ENCODE measurements around the gene MDFIC. TPM values are rescaled to one million over a fixed set of nuclear protein-coding genes. Genes with fewer than 3 reads are reported as not detected.

Gene MDFIC
- total RNA-seq, 2 experiments from 2014 or later = 58.0 to 84.1 TPM

- DNase-seq (no peak), ATAC-seq (no peak)
- Mint-ChIP-seq H3K4me1 (no peaks in the 10 kb centered on the region), H3K27me3 (no peaks in the 10 kb centered on the region), H3K36me3 (no peaks in the 10 kb centered on the region), H3K27ac (no peak overlapping the region), H3K9me3 (ENCODE audit: low read depth) (peaks cover 2% of the 10 kb centered on the region), H3K4me3 (no peak overlapping the region)
- CTCF ChIA-PET = no interaction called here
Observed at GRCh38 chr7:115047958-115048720, 126.2 kb downstream of the MDFIC start.

GRCh38 chr7:115052706-115053105 is 130.8 kb downstream of the MDFIC start:
- Mint-ChIP-seq H3K27ac (no peak overlapping the region), H3K27me3 (no peaks in the 10 kb centered on the region), H3K36me3 (peaks cover 1% of the 10 kb centered on the region), H3K9me3 (ENCODE audit: low read depth) (peaks cover 2% of the 10 kb centered on the region), H3K4me1 (no peaks in the 10 kb centered on the region), H3K4me3 (no peak overlapping the region)
- CTCF ChIA-PET = no interaction called here
- DNase-seq = no peak
- no peak for ATAC-seq

- peaks cover 1% of the 10 kb centered on the region for H3K36me3 Mint-ChIP-seq
- CTCF ChIA-PET = no interaction called here
- H3K4me1 Mint-ChIP-seq = no peaks in the 10 kb centered on the region
- H3K9me3 Mint-ChIP-seq (ENCODE audit: low read depth) = peaks cover 2% of the 10 kb centered on the region
- no peaks in the 10 kb centered on the region for H3K27me3 Mint-ChIP-seq
- ATAC-seq (no peak), DNase-seq (no peak)
- H3K27ac Mint-ChIP-seq = no peak overlapping the region
- H3K4me3 Mint-ChIP-seq = no peak overlapping the region
Observed at GRCh38 chr7:115054478-115055065, 132.7 kb downstream of the MDFIC start.

- Mint-ChIP-seq H3K27me3 (no peaks in the 10 kb centered on the region), H3K9me3 (ENCODE audit: low read depth) (peaks cover 2% of the 10 kb centered on the region), H3K36me3 (peaks cover 1% of the 10 kb centered on the region), H3K4me3 (no peak overlapping the region), H3K4me1 (no peaks in the 10 kb centered on the region), H3K27ac (no peak overlapping the region)
- no peak for ATAC-seq
- DNase-seq = no peak
- CTCF ChIA-PET = no interaction called here
Observed at GRCh38 chr7:115056019-115056418, 134.1 kb downstream of the MDFIC start.

GRCh38 chr7:115058726-115059125 is 136.8 kb downstream of the MDFIC start:
- Mint-ChIP-seq H3K9me3 (ENCODE audit: low read depth) (no peaks in the 10 kb centered on the region), H3K4me1 (no peaks in the 10 kb centered on the region), H3K27ac (no peak overlapping the region), H3K36me3 (peaks cover 1% of the 10 kb centered on the region), H3K27me3 (no peaks in the 10 kb centered on the region), H3K4me3 (no peak overlapping the region)
- DNase-seq (no peak), ATAC-seq (no peak)
- CTCF ChIA-PET = no interaction called here

GRCh38 chr7:115059321-115059720 is 137.4 kb downstream of the MDFIC start:
- H3K4me3 Mint-ChIP-seq = no peak overlapping the region
- CTCF ChIA-PET = no interaction called here
- DNase-seq (no peak), ATAC-seq (no peak)
- peaks cover 1% of the 10 kb centered on the region for H3K36me3 Mint-ChIP-seq
- no peaks in the 10 kb centered on the region for H3K9me3 Mint-ChIP-seq (ENCODE audit: low read depth)
- no peak overlapping the region for H3K27ac Mint-ChIP-seq
- no peaks in the 10 kb centered on the region for H3K27me3 Mint-ChIP-seq
- H3K4me1 Mint-ChIP-seq = no peaks in the 10 kb centered on the region

GRCh38 chr7:115060095-115060870 is 138.4 kb downstream of the MDFIC start:
- ATAC-seq (no peak), DNase-seq (no peak)
- Mint-ChIP-seq H3K27me3 (no peaks in the 10 kb centered on the region), H3K27ac (no peak overlapping the region), H3K4me1 (no peaks in the 10 kb centered on the region), H3K36me3 (no peaks in the 10 kb centered on the region), H3K4me3 (no peak overlapping the region), H3K9me3 (ENCODE audit: low read depth) (no peaks in the 10 kb centered on the region)
- CTCF ChIA-PET = no interaction called here

GRCh38 chr7:115066050-115066449 is 144.2 kb downstream of the MDFIC start:
- DNase-seq (no peak), ATAC-seq (no peak)

GRCh38 chr7:115066634-115067033 is 144.7 kb downstream of the MDFIC start:
- no peak for ATAC-seq
- Mint-ChIP-seq H3K9me3 (ENCODE audit: low read depth) (peaks cover 2% of the 10 kb centered on the region), H3K27ac (no peak overlapping the region), H3K36me3 (peaks cover 2% of the 10 kb centered on the region), H3K4me1 (peaks cover 5% of the 10 kb centered on the region), H3K4me3 (no peak overlapping the region), H3K27me3 (no peaks in the 10 kb centered on the region)
- CTCF ChIA-PET = no interaction called here
- no peak for DNase-seq

More at GRCh38 chr7:115066050-115066449, 144.2 kb downstream of the MDFIC start:
- no peaks in the 10 kb centered on the region for H3K27me3 Mint-ChIP-seq
- CTCF ChIA-PET = no interaction called here
- no peak overlapping the region for H3K27ac Mint-ChIP-seq
- H3K4me3 Mint-ChIP-seq = no peak overlapping the region
- H3K4me1 Mint-ChIP-seq = peaks cover 5% of the 10 kb centered on the region
- H3K36me3 Mint-ChIP-seq = peaks cover 2% of the 10 kb centered on the region
- peaks cover 2% of the 10 kb centered on the region for H3K9me3 Mint-ChIP-seq (ENCODE audit: low read depth)

- H3K36me3 Mint-ChIP-seq = peaks cover 2% of the 10 kb centered on the region
- ATAC-seq = no peak
- H3K4me1 Mint-ChIP-seq = peaks cover 5% of the 10 kb centered on the region
- H3K27ac Mint-ChIP-seq = no peak overlapping the region
- no peak for DNase-seq
- peaks cover 2% of the 10 kb centered on the region for H3K9me3 Mint-ChIP-seq (ENCODE audit: low read depth)
- CTCF ChIA-PET = no interaction called here
- no peaks in the 10 kb centered on the region for H3K27me3 Mint-ChIP-seq
- H3K4me3 Mint-ChIP-seq = no peak overlapping the region
Observed at GRCh38 chr7:115068220-115068619, 146.3 kb downstream of the MDFIC start.

Measured in activated CD8-positive, alpha-beta memory T cell treated with anti-CD3 and anti-CD28 coated beads, Interleukin-2, amount 10 ng/mL, durations not matched to agents 7 days and 5 days (primary cell).